Heart left ventricle (tissue), 16 donors: ENCODE data around the gene NACC2. TPM values are rescaled to one million over a fixed set of nuclear protein-coding genes. Genes with fewer than 3 reads are reported as not detected.

Experiments used
- ATAC-seq, 4 donors: fragments of 200-7000 bp; cut with Tn5 transposase; one replicate each; pipeline ENCODE4 v1.9.1; 2020 to 2022; ENCODE audit warnings: moderate library complexity in 4 of 4, mild to moderate bottlenecking in 3 of 4, moderate number of reproducible peaks in 1 of 4
- DNase-seq, 5 donors: peaks; one replicate each; pipeline ENCODE4 v3.0.0-alpha.2; 2020
- H3K27ac ChIP-seq, 12 donors: fragments of 200-600 bp; sonication (generic) in 4 of 12; one replicate each; pipeline versions ENCODE4 v1.5.0 to v1.8.0; 2016 to 2022; ENCODE audit warnings: mild to moderate bottlenecking in 2 of 12
- H3K27me3 ChIP-seq, 9 donors: fragments of 200-600 bp; sonication (generic) in 2 of 9; one replicate each; pipeline versions ENCODE4 v1.5.1 to v1.8.0; 2016 to 2022; ENCODE audit warnings: mild to moderate bottlenecking in 3 of 9
- H3K36me3 ChIP-seq, 9 donors: fragments of 200-600 bp; sonication (generic) in 2 of 9; one replicate each; pipeline versions ENCODE4 v1.5.0 to v1.8.0; 2018 to 2022; ENCODE audit warnings: mild to moderate bottlenecking in 2 of 9
- H3K4me1 ChIP-seq, 12 donors: fragments of 200-600 bp; sonication (generic) in 4 of 12; one replicate each; pipeline versions ENCODE4 v1.5.0 to v1.8.0; 2016 to 2022; ENCODE audit warnings: mild to moderate bottlenecking in 3 of 12
- H3K4me3 ChIP-seq, 12 donors: fragments of 200-600 bp; sonication (generic) in 4 of 12; one replicate each; pipeline versions ENCODE4 v1.5.0 to v1.8.0; 2017 to 2022; ENCODE audit warnings: mild to moderate bottlenecking in 9 of 12, moderate library complexity in 4 of 12
- H3K9me3 ChIP-seq, 12 donors: fragments of 200-600 bp; sonication (generic) in 4 of 12; one replicate each; pipeline versions ENCODE4 v1.5.0 to v1.8.0; 2016 to 2022; ENCODE audit warnings: mild to moderate bottlenecking in 1 of 12
- POLR2A ChIP-seq, 2 donors: fragments of 450-650 bp; IDR thresholded peaks; one replicate each; pipeline ENCODE4 v1.6.1; 2017; ENCODE audit warnings: antibody characterized with exemption in 2 of 2, mild to moderate bottlenecking in 2 of 2, moderate library complexity in 2 of 2
- WGBS, 4 donors: extraction: QIAGEN DNeasy Blood & Tissue Kit in 2 of 4; methylation state at CpG; one replicate each; pipeline versions ENCODE4 v1.1.5 to v1.1.7; 2013 to 2018; 5-methylcytosine and 5-hydroxymethylcytosine counted together
- intact Hi-C, 10 donors: fragments of 100-400 bp; cut with DNase I; formaldehyde crosslinking; loops; one replicate each; pipeline versions ENCODE4 v1.11.1 to v1.14.2; 2022
- polyA plus RNA-seq, 2 donors: library from polyadenylated mRNA; stranded (reverse); fragments of 200-250 nt; gene quantifications; one replicate each; pipeline ENCODE4 v1.2.3, GENCODE V29; 2013
- total RNA-seq, 9 donors: library from RNA; depleted of rRNA in 2 of 9; stranded (reverse); fragments of >200 nt in 2 of 9; fragmentation: NEBNext Ultra II Directional in 3 of 9; extraction: Animal tissue kit (Norgen Biotek cat#: 25700) in 3 of 9; gene quantifications; one replicate each; pipeline versions ENCODE4 v1.1.0 to v1.2.4, GENCODE V29; 2016 to 2023
- TF ChIP-seq, protein P1 (sequence below), 12 donors: fragments of 200-600 bp; sonication (generic) in 4 of 12; IDR thresholded peaks; one replicate each; pipeline versions ENCODE4 v1.5.0 to v1.8.0; 2018 to 2022; ENCODE audit warnings: antibody characterized with exemption in 12 of 12, mild to moderate bottlenecking in 5 of 12
- donor health status: ischemic (EF 13 %, LVEDD 7.1; RV severe dilation, severe dysfunction).
- donor health status: healthy with polysubstance abuse.
- donor health status: DM: no; HTN: yes; CAD: no.
- donor health status: DM: no; HTN: no; CAD: no.
- donor health status: ischemic (EF 25% LVEDD 6.9; RV normal size, moderate dysfunction).
- donor health status: ischemic (EF 25% LVEDD 5.7; RV mildly dilated, moderate dysfunction).
- donor health status: healthy.
- donor health status: DM: yes; HTN: yes; CAD: no.
- donor health status: ischemic (EF 35%, LVEDD 5.7; RV mildly dilated, moderate dysfunction).
- donor health status: nonischemic (EF 11% LVEDD 7.7; RV severe dilation, severe dysfunction).
- donor health status: DM: yes; HTN: yes; CAD: no.
- donor health status: PGD.
- donor health status: ischemic (EF 29% LVEDD 5.4; RV normal size, mild dysfunction).
- donor health status: nonischemic (EF 23%, LVEDD 6.1; RV moderate dilation, normal function).

Gene NACC2
- total and polyA plus RNA-seq, 11 donors, result 17.9 to 66.5 (median 47.4) TPM

- ATAC-seq (no peak), DNase-seq (no peak)
- WGBS, 4 donors, result 76 to 84% (median 82%) methylated on average over 22 to 27 of the region's 27 CpGs
- Histone ChIP-seq H3K4me1 (peaks cover 20 to 71% (median 66%) of the 10 kb centered on the region in 12 donors), H3K27ac (peak overlapping the region in 11 of 12 donors; percentile 73 to 92 (median 81)), H3K27me3 (no peaks in the 10 kb centered on the region), H3K36me3 (no peaks in the 10 kb centered on the region), H3K9me3 (no peaks in the 10 kb centered on the region), H3K4me3 (peak overlapping the region in 11 of 12 donors; percentile 9 to 59 (median 41))
- intact Hi-C loops, result loop anchor here in 1 of 10 donors (5.0 kb wide), 1 partner anchor 96 kb away; no protein-coding TSS in a partner anchor
- no peak for TF ChIP-seq POLR2A (IDR thresholded peaks at IDR 0.05)
- TF ChIP-seq, protein P1, sequence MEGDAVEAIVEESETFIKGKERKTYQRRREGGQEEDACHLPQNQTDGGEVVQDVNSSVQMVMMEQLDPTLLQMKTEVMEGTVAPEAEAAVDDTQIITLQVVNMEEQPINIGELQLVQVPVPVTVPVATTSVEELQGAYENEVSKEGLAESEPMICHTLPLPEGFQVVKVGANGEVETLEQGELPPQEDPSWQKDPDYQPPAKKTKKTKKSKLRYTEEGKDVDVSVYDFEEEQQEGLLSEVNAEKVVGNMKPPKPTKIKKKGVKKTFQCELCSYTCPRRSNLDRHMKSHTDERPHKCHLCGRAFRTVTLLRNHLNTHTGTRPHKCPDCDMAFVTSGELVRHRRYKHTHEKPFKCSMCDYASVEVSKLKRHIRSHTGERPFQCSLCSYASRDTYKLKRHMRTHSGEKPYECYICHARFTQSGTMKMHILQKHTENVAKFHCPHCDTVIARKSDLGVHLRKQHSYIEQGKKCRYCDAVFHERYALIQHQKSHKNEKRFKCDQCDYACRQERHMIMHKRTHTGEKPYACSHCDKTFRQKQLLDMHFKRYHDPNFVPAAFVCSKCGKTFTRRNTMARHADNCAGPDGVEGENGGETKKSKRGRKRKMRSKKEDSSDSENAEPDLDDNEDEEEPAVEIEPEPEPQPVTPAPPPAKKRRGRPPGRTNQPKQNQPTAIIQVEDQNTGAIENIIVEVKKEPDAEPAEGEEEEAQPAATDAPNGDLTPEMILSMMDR (IDR thresholded peaks at IDR 0.05), result no peak
These were observed 13.7 kb upstream of the NACC2 start for GRCh38 chr9:136108648-136109266.

- DNase-seq, result no peak
- WGBS, 4 donors, result 71 to 78% (median 74%) methylated on average over 19 to 29 of the region's 29 CpGs
- no peak overlapping the region for H3K4me3 ChIP-seq
These were observed 13.0 kb upstream of the NACC2 start for GRCh38 chr9:136107953-136108647.

GRCh38 chr9:136107155-136107952, 12.3 kb upstream of the NACC2 start:
- Histone ChIP-seq H3K4me3 (peak overlapping the region in 1 of 12 donors; percentile 8), H3K27ac (peak overlapping the region in 4 of 12 donors; percentile 15 to 90 (median 71)), H3K36me3 (no peaks in the 10 kb centered on the region), H3K27me3 (no peaks in the 10 kb centered on the region), H3K9me3 (no peaks in the 10 kb centered on the region), H3K4me1 (peaks cover 20 to 72% (median 66%) of the 10 kb centered on the region in 12 donors)
- TF ChIP-seq, protein P1 (IDR thresholded peaks at IDR 0.05), result no peak
- no peak for TF ChIP-seq POLR2A (IDR thresholded peaks at IDR 0.05)
- DNase-seq (no peak), ATAC-seq (no peak)
- WGBS, 4 donors, result 62 to 70% (median 66%) methylated on average over 24 to 29 of the region's 29 CpGs
- intact Hi-C loops, result loop anchor here in 1 of 10 donors (5.0 kb wide), 1 partner anchor 95 kb away; no protein-coding TSS in a partner anchor

More at GRCh38 chr9:136107953-136108647, 13.0 kb upstream of the NACC2 start:
- Histone ChIP-seq H3K4me1 (peaks cover 20 to 72% (median 66%) of the 10 kb centered on the region in 12 donors), H3K27ac (peak overlapping the region in 5 of 12 donors; percentile 15 to 90 (median 79)), H3K27me3 (no peaks in the 10 kb centered on the region), H3K36me3 (no peaks in the 10 kb centered on the region), H3K9me3 (no peaks in the 10 kb centered on the region)
- intact Hi-C loops, result loop anchor here in 1 of 10 donors (5.0 kb wide), 1 partner anchor 96 kb away; no protein-coding TSS in a partner anchor
- no peak for ATAC-seq
- TF ChIP-seq, protein P1 (IDR thresholded peaks at IDR 0.05), result no peak
- TF ChIP-seq POLR2A (IDR thresholded peaks at IDR 0.05), result no peak
